HL-60 (cell line): ENCODE data around the gene CCDC9.
A peak's percentile ranks its signal among the peaks of the same experiment; 100 is the strongest.

ENCODE experiments used
- DNase-seq, 2 experiments: peaks; one replicate each; pipeline ENCODE4 v3.0.0-alpha.2; 2010 to 2020; ENCODE audit warnings: low read depth in 1 of 2, low spot score in 1 of 2
- H3K27ac ChIP-seq: fragments of 250-450 bp; sonication (Bioruptor Pico); replicated peaks from 2 replicates; pipeline ENCODE4 v1.5.1; 2020; ENCODE audit warnings: mild to moderate bottlenecking, moderate library complexity
- H3K27me3 ChIP-seq: fragments of 250-450 bp; sonication (Bioruptor Pico); 2 replicates; pipeline ENCODE4 v1.5.1; 2021; ENCODE audit warnings: mild to moderate bottlenecking, moderate library complexity; ENCODE audit not compliant: insufficient read depth, poor library complexity, severe bottlenecking
- H3K4me3 ChIP-seq: replicated peaks from 2 replicates; pipeline ENCODE4 v1.5.1; 2011; ENCODE audit warnings: mild to moderate bottlenecking, control low read depth, low read length; ENCODE audit not compliant: insufficient read depth
- CTCF ChIP-seq: IDR thresholded peaks from one replicate; pipeline ENCODE4 v1.5.1; 2011; ENCODE audit warnings: low read length, control low read depth, inconsistent platforms; ENCODE audit not compliant: insufficient read depth
- GABPA ChIP-seq: IDR thresholded peaks from 2 replicates; pipeline ENCODE4 v1.6.1; 2012; ENCODE audit warnings: low read depth
- POLR2AphosphoS5 ChIP-seq: IDR thresholded peaks from 2 replicates; pipeline ENCODE4 v1.6.1; 2012; ENCODE audit warnings: low read depth
- SPI1 ChIP-seq: IDR thresholded peaks from 2 replicates; pipeline ENCODE4 v1.6.1; 2012; ENCODE audit warnings: low read depth, mild to moderate bottlenecking, borderline replicate concordance
- TF ChIP-seq, protein P1 (sequence below): IDR thresholded peaks from 2 replicates; pipeline ENCODE4 v1.6.1; 2012; ENCODE audit warnings: low read depth; ENCODE audit not compliant: insufficient replicate concordance

The CCDC9 gene

GRCh38 chr19:47310323-47310722 lies 54.0 kb downstream of the CCDC9 start:
- TF ChIP-seq, protein P1, sequence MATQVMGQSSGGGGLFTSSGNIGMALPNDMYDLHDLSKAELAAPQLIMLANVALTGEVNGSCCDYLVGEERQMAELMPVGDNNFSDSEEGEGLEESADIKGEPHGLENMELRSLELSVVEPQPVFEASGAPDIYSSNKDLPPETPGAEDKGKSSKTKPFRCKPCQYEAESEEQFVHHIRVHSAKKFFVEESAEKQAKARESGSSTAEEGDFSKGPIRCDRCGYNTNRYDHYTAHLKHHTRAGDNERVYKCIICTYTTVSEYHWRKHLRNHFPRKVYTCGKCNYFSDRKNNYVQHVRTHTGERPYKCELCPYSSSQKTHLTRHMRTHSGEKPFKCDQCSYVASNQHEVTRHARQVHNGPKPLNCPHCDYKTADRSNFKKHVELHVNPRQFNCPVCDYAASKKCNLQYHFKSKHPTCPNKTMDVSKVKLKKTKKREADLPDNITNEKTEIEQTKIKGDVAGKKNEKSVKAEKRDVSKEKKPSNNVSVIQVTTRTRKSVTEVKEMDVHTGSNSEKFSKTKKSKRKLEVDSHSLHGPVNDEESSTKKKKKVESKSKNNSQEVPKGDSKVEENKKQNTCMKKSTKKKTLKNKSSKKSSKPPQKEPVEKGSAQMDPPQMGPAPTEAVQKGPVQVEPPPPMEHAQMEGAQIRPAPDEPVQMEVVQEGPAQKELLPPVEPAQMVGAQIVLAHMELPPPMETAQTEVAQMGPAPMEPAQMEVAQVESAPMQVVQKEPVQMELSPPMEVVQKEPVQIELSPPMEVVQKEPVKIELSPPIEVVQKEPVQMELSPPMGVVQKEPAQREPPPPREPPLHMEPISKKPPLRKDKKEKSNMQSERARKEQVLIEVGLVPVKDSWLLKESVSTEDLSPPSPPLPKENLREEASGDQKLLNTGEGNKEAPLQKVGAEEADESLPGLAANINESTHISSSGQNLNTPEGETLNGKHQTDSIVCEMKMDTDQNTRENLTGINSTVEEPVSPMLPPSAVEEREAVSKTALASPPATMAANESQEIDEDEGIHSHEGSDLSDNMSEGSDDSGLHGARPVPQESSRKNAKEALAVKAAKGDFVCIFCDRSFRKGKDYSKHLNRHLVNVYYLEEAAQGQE, result no peak
- TF ChIP-seq CTCF (no peak), GABPA (no peak), POLR2AphosphoS5 (no peak), SPI1 (no peak)
- DNase-seq, result no peak
- Histone ChIP-seq H3K27me3 (no peaks in the 10 kb centered on the region), H3K4me3 (peak overlapping the region; percentile 15), H3K27ac (peak overlapping the region; percentile 26)

GRCh38 chr19:47310819-47311218 lies 54.5 kb downstream of the CCDC9 start:
- peak; percentile 86 to 91 for DNase-seq
- Histone ChIP-seq H3K27ac (peak overlapping the region; percentile 26), H3K27me3 (no peaks in the 10 kb centered on the region), H3K4me3 (peak overlapping the region; percentile 5)
- peak; percentile 64 for TF ChIP-seq GABPA
- peak; percentile 72 for TF ChIP-seq SPI1
- no peak for TF ChIP-seq CTCF
- TF ChIP-seq, protein P1, result no peak
- peak; percentile 92 for TF ChIP-seq POLR2AphosphoS5

DNA sequence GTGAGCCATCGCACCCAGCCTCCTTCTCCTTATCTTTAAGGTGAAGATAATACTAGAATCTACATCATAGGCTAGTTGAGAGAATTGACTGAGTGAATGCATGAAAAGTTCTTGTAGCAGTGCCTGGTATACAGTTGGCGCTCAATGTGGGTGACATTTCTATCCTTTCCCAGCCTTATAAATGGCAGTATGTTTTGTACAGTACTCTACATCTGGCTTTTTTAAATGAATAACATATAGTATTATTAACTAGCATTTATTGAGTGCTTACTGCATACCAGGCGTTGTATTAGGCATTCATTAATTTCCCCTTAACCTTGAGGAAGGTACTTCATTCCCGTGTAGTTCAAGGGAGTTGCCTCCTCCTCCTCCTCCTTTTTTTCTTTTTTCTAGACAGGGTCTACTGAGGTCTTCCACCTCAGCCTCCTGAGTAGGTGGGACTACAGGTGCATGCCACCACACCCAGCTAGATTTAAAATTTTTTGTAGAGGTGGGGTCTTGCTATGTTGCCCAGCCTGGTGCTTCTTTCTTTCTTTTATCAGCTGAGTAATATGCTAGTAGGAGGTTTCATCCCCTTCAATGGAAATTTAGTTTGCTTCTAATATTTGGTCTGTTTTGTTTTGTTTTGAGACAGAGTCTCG lies 56.2 kb downstream of the CCDC9 start:
- no peaks in the 10 kb centered on the region for H3K27me3 ChIP-seq
- no peak overlapping the region for H3K4me3 ChIP-seq
- TF ChIP-seq SPI1 (no peak), GABPA (no peak), POLR2AphosphoS5 (no peak), CTCF (no peak)
- TF ChIP-seq, protein P1, result no peak
- H3K27ac ChIP-seq, result no peak overlapping the region
- DNase-seq, result no peak
